HepG2 (cell line): ENCODE results near the gene WDCP. TPM values are rescaled to one million over a fixed set of nuclear protein-coding genes. Genes with fewer than 3 reads are reported as not detected.

ENCODE experiments used
- ATAC-seq: fragments of 200-7000 bp; cut with Tn5 transposase; 3 replicates; pipeline ENCODE4 v1.9.1; 2020; ENCODE audit warnings: mild to moderate bottlenecking, moderate library complexity
- BruUV-seq: library from RNA; stranded (reverse); fragments of 400-500 nt; replicated peaks from 2 replicates; lab custom pipeline; 2021; lab: Mats Ljungman, UMichigan
- CTCF ChIA-PET: fragments of 300-600 bp; formaldehyde crosslinking; extraction: SDS; loops from one replicate; lab custom pipeline; 2021; ENCODE audit warnings: low total read pairs, inconsistent platforms, low intra/inter-chr PET ratio; lab: Yijun Ruan, JAX
- POLR2A ChIA-PET: fragments of 350-600 bp; sonication (Branson Sonifier 250); formaldehyde crosslinking; loops from one replicate; lab custom pipeline; 2020; ENCODE audit warnings: antibody characterized with exemption, inconsistent platforms; lab: Yijun Ruan, JAX
- DNase-seq: peaks from one replicate; pipeline ENCODE4 v3.0.0-alpha.2; 2015; ENCODE audit warnings: low spot score
- FAIRE-seq: peaks from 3 replicates; lab custom pipeline; 2011; peaks lifted over from hg19 to GRCh38; lab: Jason Lieb, UNC
- H2AFZ ChIP-seq: one replicate; pipeline ENCODE4 v1.6.1; 2011; ENCODE audit warnings: low read length, inconsistent platforms
- H3K27ac ChIP-seq: fragments of 300-600 bp; 3 replicates; pipeline ENCODE4 v1.8.0; 2011; ENCODE audit warnings: mixed run types, mild to moderate bottlenecking, mixed read lengths, low read length, inconsistent platforms; ENCODE audit not compliant: insufficient read depth; ENCODE audit errors: extremely low read length
- H3K27me3 ChIP-seq, 2 experiments: fragments of 200-600 bp in 1 of 2; 2 replicates in 1 of 2; 3 replicates in 1 of 2; pipeline versions ENCODE4 v1.6.0 to v1.8.0; 2011; ENCODE audit warnings: low read length in 2 of 2, mild to moderate bottlenecking in 2 of 2, moderate library complexity in 2 of 2, inconsistent platforms in 1 of 2; ENCODE audit not compliant: insufficient read depth in 2 of 2, control insufficient read depth in 1 of 2
- H3K36me3 ChIP-seq, 2 experiments: fragments of 200-600 bp in 1 of 2; replicated peaks in 1 of 2; 2 replicates in 1 of 2; 3 replicates in 1 of 2; pipeline versions ENCODE4 v1.5.1 to v1.8.0; 2011; ENCODE audit warnings: low read length in 2 of 2, inconsistent platforms in 1 of 2; ENCODE audit not compliant: insufficient read depth in 2 of 2, control insufficient read depth in 1 of 2
- H3K4me1 ChIP-seq: 2 replicates; pipeline ENCODE4 v1.5.1; 2012; ENCODE audit warnings: low read length, inconsistent platforms; ENCODE audit not compliant: insufficient read depth
- H3K4me2 ChIP-seq: 2 replicates; pipeline ENCODE4 v1.6.0; 2011; ENCODE audit warnings: low read depth, low read length, inconsistent platforms
- H3K4me3 ChIP-seq, 3 experiments: fragments of 200-600 bp in 1 of 3; sonication (generic), shearing (Covaris generic) in 1 of 3; replicated peaks in 1 of 3; 2 replicates each; pipeline ENCODE4 v1.5.1; 2011 to 2016; ENCODE audit warnings: low read length in 3 of 3, inconsistent platforms in 2 of 3, low read depth in 2 of 3, mild to moderate bottlenecking in 2 of 3, control low read depth in 1 of 3, mixed read lengths in 1 of 3; ENCODE audit not compliant: insufficient read depth in 1 of 3
- H3K79me2 ChIP-seq: one replicate; pipeline ENCODE4 v1.6.1; 2011; ENCODE audit warnings: low read length, inconsistent platforms; ENCODE audit not compliant: insufficient read depth
- H3K9ac ChIP-seq: 2 replicates; pipeline ENCODE4 v1.6.0; 2011; ENCODE audit warnings: mild to moderate bottlenecking, low read depth, low read length, inconsistent platforms; ENCODE audit not compliant: insufficient read depth
- H3K9me3 ChIP-seq: 2 replicates; pipeline ENCODE4 v1.5.1; 2012; ENCODE audit warnings: mild to moderate bottlenecking, low read length
- H4K20me1 ChIP-seq: 2 replicates; pipeline ENCODE4 v1.6.0; 2011; ENCODE audit warnings: inconsistent platforms, mild to moderate bottlenecking, low read length, moderate library complexity; ENCODE audit not compliant: insufficient read depth
- AHDC1 ChIP-seq: sonication (generic); formaldehyde crosslinking; IDR thresholded peaks from 2 replicates; pipeline ENCODE4 v1.5.1; 2020; ENCODE audit warnings: mild to moderate bottlenecking, missing genetic modification reagents, borderline replicate concordance
- HNF1A ChIP-seq, 2 experiments: sonication (generic) in 1 of 2; formaldehyde crosslinking in 1 of 2; IDR thresholded peaks; 2 replicates each; pipeline versions ENCODE4 v1.4.0 to v1.6.1; 2016 to 2020; ENCODE audit warnings: borderline replicate concordance in 1 of 2, low read depth in 1 of 2, mild to moderate bottlenecking in 1 of 2, missing genetic modification reagents in 1 of 2
- ZFX ChIP-seq: sonication (generic); formaldehyde crosslinking; IDR thresholded peaks from 2 replicates; pipeline ENCODE4 v1.4.0; 2020; ENCODE audit warnings: mild to moderate bottlenecking, low read depth, missing genetic modification reagents, moderate library complexity
- ZNF883 ChIP-seq: sonication (generic); formaldehyde crosslinking; IDR thresholded peaks from 2 replicates; pipeline ENCODE4 v1.5.1; 2020; ENCODE audit warnings: mild to moderate bottlenecking, missing genetic modification reagents; ENCODE audit errors: not compliant biosample characterization
- WGBS: methylation state at CpG from one replicate; pipeline ENCODE4 v1.1.6; 2017; ENCODE audit warnings: low lambda C conversion rate; 5-methylcytosine and 5-hydroxymethylcytosine counted together
- in situ Hi-C: cut with HindIII; loops from 2 replicates; pipeline ENCODE4 v1.10.0; 2017; ENCODE audit warnings: low pct_unique_long_range_greater_than_20kb; ENCODE audit not compliant: extremely low pct_ligation_motif_present
- intact Hi-C: fragments of 100-400 bp; cut with micrococcal nuclease; formaldehyde crosslinking; loops from one replicate; pipeline ENCODE4 v1.10.0; 2022; ENCODE audit not compliant: unreplicated experiment
- polyA plus RNA-seq, 8 experiments: library from polyadenylated mRNA; depleted of rRNA in 3 of 8; stranded (reverse) in 7 of 8; unstranded in 1 of 8; fragments of >200 nt; fragmentation: Illumina TruSeq in 4 of 8; extraction: Trizol in 4 of 8; gene quantifications; 2 replicates each; pipeline versions ENCODE4 v1.2.1 to v1.2.3, GENCODE V29; 2011 to 2016; ENCODE audit warnings: low read depth in 4 of 8, missing spikeins in 1 of 8, mixed read lengths in 1 of 8; ENCODE audit not compliant: insufficient read depth in 1 of 8
- total RNA-seq, 5 experiments: library from RNA; depleted of rRNA; stranded (reverse); fragments of >200 nt; fragmentation: Illumina TruSeq; extraction: Trizol; gene quantifications; 2 replicates each; pipeline ENCODE4 v1.2.3, GENCODE V29; 2016; ENCODE audit warnings: low read depth in 1 of 5

WDCP gene
- total and polyA plus RNA-seq, 2 of the 13 experiments (the other 11 are each of a cell fraction or from before 2014, with no cell fraction given) = 17.4 to 22.6 TPM

GRCh38 chr2:24016376-24016761 lies 30.8 kb downstream of the WDCP start:
- in situ Hi-C loops (no loop called here), intact Hi-C loops (no loop called here)
- Histone ChIP-seq H3K36me3 (no peaks in the 10 kb centered on the region), H3K27me3 (no peaks in the 10 kb centered on the region), H3K79me2 (no peaks in the 10 kb centered on the region), H3K27ac (peak overlapping the region; percentile 74), H3K4me1 (peaks cover 47% of the 10 kb centered on the region), H3K9ac (peak overlapping the region; percentile 76), H2AFZ (peak overlapping the region; percentile 24), H4K20me1 (no peaks in the 10 kb centered on the region), H3K4me3 (peak overlapping the region; percentile 22 to 70 (median 27); a peak in 3 of 6 replicates), H3K9me3 (no peaks in the 10 kb centered on the region), H3K4me2 (peak overlapping the region; percentile 89)
- peak; percentile 56 for ATAC-seq
- BruUV-seq = no TSS peak
- WGBS = 27% methylated on average over 2 of the region's 9 CpGs
- ChIA-PET CTCF (no interaction called here), POLR2A (interaction anchor here (0.5 to 6.3 kb wide), 15 partner anchors 9 to 112 kb away, joined by 3 to 91 read pairs (median 8); partner anchors contain the start of genes ATAD2B, FKBP1B, SF3B6 and TP53I3)
- FAIRE-seq = no peak
- DNase-seq = peak; percentile 24
- TF ChIP-seq HNF1A (IDR thresholded peaks at IDR 0.05; ENCODE audit: low read depth) (no peak), HNF1A (CRISPR knock-in tag; IDR thresholded peaks at IDR 0.05; ENCODE audit: borderline replicate concordance) (no peak), ZFX (CRISPR knock-in tag) (0 out of 2 replicates have a peak, but pooled peaks have one; percentile 48), AHDC1 (CRISPR knock-in tag) (no peak), ZNF883 (CRISPR knock-in tag) (no peak)
